Measurements from ENCODE around the gene RAB10. TPM values are rescaled to one million over a fixed set of nuclear protein-coding genes. Genes with fewer than 3 reads are reported as not detected.

The RAB10 gene
- total and polyA plus RNA-seq, 9 of the 15 experiments (the other 6 are each of a cell fraction or from before 2014, with no cell fraction given) = 25.1 to 214 (median 157) TPM

DNA sequence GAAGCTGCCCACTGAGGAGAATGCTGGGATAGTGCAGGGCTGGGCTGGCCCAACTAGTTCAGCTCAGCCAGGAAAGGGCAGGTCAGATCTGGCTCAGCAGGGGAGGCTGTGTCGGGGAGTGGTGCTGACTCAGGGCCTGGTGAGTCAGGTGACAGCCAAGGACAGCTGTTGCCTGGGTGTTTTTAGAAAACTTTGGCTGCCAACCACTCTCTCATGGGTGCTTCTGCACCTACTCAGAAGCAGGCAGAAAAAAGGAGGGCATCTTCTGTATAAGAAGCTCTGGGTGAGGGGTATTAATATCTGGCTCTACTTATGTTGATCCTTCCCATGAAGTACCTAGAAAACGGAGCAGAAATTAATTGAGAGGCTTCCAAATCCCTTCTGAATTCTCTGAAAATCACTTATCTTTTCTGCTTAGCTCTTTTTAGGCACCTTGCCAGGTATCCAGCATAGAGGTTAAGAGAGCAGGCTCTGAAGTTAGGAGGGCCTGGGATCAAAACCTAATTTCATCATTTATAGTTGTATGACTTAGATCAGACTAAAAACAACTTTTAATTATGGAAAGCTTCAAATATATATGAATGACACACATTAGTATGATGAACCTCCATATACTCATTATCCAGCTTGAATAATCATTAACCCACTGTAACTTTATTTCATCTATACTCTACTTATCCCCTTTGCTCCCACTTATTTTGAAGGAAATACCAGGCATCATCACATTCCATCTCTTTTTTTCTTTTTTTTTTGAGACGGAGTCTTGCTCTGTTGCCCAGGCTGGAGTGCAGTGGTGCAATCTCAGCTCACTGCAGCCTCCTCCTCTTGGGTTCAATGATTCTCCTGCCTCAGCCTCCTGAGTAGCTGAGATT, 15.5 kb upstream of the RAB10 start (continued):
- no peak for TF ChIP-seq POLR2AphosphoS2 (IDR thresholded peaks at IDR 0.05; ENCODE audit: low read length)
- TF ChIP-seq POU5F1 (IDR thresholded peaks at IDR 0.05; ENCODE audit: borderline replicate concordance, low read depth, low read length, partially characterized antibody) = no peak
- TF ChIP-seq ARID1B (IDR thresholded peaks at IDR 0.05) = peak; percentile 63; the same call in 1 of the 2 replicates
- 0 out of 2 replicates have a peak, but pooled peaks have one; percentile 13 for TF ChIP-seq NFIX (CRISPR knock-in tag; IDR thresholded peaks at IDR 0.05; ENCODE audit: low read depth)
- peak; percentile 75 for TF ChIP-seq DPF2 (IDR thresholded peaks at IDR 0.05)
- TF ChIP-seq MEF2A (IDR thresholded peaks at IDR 0.05; ENCODE audit: control insufficient read depth, low read depth, low read length) = no peak
- TF ChIP-seq ZNF316 (IDR thresholded peaks at IDR 0.05) = peak; percentile 94
- TF ChIP-seq PHB (CRISPR knock-in tag; IDR thresholded peaks at IDR 0.05) = no peak
- TF ChIP-seq ZNF384 (IDR thresholded peaks at IDR 0.05; ENCODE audit: low read depth, low read length) = no peak
- TF ChIP-seq SMARCA4 (IDR thresholded peaks at IDR 0.05) = peak; percentile 71
- TF ChIP-seq, protein P1, sequence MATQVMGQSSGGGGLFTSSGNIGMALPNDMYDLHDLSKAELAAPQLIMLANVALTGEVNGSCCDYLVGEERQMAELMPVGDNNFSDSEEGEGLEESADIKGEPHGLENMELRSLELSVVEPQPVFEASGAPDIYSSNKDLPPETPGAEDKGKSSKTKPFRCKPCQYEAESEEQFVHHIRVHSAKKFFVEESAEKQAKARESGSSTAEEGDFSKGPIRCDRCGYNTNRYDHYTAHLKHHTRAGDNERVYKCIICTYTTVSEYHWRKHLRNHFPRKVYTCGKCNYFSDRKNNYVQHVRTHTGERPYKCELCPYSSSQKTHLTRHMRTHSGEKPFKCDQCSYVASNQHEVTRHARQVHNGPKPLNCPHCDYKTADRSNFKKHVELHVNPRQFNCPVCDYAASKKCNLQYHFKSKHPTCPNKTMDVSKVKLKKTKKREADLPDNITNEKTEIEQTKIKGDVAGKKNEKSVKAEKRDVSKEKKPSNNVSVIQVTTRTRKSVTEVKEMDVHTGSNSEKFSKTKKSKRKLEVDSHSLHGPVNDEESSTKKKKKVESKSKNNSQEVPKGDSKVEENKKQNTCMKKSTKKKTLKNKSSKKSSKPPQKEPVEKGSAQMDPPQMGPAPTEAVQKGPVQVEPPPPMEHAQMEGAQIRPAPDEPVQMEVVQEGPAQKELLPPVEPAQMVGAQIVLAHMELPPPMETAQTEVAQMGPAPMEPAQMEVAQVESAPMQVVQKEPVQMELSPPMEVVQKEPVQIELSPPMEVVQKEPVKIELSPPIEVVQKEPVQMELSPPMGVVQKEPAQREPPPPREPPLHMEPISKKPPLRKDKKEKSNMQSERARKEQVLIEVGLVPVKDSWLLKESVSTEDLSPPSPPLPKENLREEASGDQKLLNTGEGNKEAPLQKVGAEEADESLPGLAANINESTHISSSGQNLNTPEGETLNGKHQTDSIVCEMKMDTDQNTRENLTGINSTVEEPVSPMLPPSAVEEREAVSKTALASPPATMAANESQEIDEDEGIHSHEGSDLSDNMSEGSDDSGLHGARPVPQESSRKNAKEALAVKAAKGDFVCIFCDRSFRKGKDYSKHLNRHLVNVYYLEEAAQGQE (IDR thresholded peaks at IDR 0.05; ENCODE audit: borderline replicate concordance) = peak; percentile 98
- TF ChIP-seq, protein P1 (CRISPR knock-in tag; IDR thresholded peaks at IDR 0.05; ENCODE audit: low read depth) = 0 out of 2 replicates have a peak, but pooled peaks have one; percentile 57
- no peak for TF ChIP-seq ZNF778 (CRISPR knock-in tag; IDR thresholded peaks at IDR 0.05)
- TF ChIP-seq, protein P2, sequence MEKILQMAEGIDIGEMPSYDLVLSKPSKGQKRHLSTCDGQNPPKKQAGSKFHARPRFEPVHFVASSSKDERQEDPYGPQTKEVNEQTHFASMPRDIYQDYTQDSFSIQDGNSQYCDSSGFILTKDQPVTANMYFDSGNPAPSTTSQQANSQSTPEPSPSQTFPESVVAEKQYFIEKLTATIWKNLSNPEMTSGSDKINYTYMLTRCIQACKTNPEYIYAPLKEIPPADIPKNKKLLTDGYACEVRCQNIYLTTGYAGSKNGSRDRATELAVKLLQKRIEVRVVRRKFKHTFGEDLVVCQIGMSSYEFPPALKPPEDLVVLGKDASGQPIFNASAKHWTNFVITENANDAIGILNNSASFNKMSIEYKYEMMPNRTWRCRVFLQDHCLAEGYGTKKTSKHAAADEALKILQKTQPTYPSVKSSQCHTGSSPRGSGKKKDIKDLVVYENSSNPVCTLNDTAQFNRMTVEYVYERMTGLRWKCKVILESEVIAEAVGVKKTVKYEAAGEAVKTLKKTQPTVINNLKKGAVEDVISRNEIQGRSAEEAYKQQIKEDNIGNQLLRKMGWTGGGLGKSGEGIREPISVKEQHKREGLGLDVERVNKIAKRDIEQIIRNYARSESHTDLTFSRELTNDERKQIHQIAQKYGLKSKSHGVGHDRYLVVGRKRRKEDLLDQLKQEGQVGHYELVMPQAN (IDR thresholded peaks at IDR 0.05; ENCODE audit: borderline replicate concordance) = no peak
- TF ChIP-seq, protein P3, sequence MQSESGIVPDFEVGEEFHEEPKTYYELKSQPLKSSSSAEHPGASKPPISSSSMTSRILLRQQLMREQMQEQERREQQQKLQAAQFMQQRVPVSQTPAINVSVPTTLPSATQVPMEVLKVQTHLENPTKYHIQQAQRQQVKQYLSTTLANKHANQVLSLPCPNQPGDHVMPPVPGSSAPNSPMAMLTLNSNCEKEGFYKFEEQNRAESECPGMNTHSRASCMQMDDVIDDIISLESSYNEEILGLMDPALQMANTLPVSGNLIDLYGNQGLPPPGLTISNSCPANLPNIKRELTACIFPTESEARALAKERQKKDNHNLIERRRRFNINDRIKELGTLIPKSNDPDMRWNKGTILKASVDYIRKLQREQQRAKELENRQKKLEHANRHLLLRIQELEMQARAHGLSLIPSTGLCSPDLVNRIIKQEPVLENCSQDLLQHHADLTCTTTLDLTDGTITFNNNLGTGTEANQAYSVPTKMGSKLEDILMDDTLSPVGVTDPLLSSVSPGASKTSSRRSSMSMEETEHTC (IDR thresholded peaks at IDR 0.05) = peak; percentile 88
